ENCODE data around the gene MYMX.
"Not testable (repeated sequence)": the region's sequence is repeated elsewhere in the genome, so short reads cannot be mapped to it uniquely, and the experiment has no call there.

The MYMX gene

GRCh38 chr6:44220913-44221290 lies 4.2 kb downstream of the MYMX start:
- DNase-seq, result no peak

GRCh38 chr6:44221291-44221960 lies 4.7 kb downstream of the MYMX start:
- DNase-seq, result peak; percentile 80

GRCh38 chr6:44221961-44222335 lies 5.2 kb downstream of the MYMX start:
- DNase-seq, result no peak

GRCh38 chr6:44222486-44223318 lies 6.0 kb downstream of the MYMX start:
- DNase-seq, result no peak

GRCh38 chr6:44223319-44224028 lies 6.7 kb downstream of the MYMX start, which contains the start of gene SLC29A1:
TSS of gene SLC29A1 (plus strand) at chr6:44223595. CDS start at chr6:44227314, 3,719 bp downstream.
- DNase-seq, result peak; percentile 45

- no peak for DNase-seq
Measured at GRCh38 chr6:44224029-44224964, 7.6 kb downstream of the MYMX start.

- DNase-seq, result no peak
Measured at GRCh38 chr6:44224965-44225305, 8.2 kb downstream of the MYMX start.

GRCh38 chr6:44225579-44226325 lies 9.0 kb downstream of the MYMX start:
- no peak for DNase-seq

- no peak for DNase-seq
Measured at GRCh38 chr6:44226368-44227147, 9.8 kb downstream of the MYMX start.

- no peak for DNase-seq
Measured at GRCh38 chr6:44227148-44227793, 10.5 kb downstream of the MYMX start.

GRCh38 chr6:44228031-44228430 lies 11.3 kb downstream of the MYMX start:
- no peak for DNase-seq

GRCh38 chr6:44228433-44228832 lies 11.7 kb downstream of the MYMX start:
- no peak for DNase-seq

GRCh38 chr6:44228836-44229235 lies 12.1 kb downstream of the MYMX start:
- DNase-seq, result no peak

- no peak for DNase-seq
Measured at GRCh38 chr6:44229376-44230033, 12.8 kb downstream of the MYMX start.

- no peak for DNase-seq
Measured at GRCh38 chr6:44230034-44230675, 13.4 kb downstream of the MYMX start.

- DNase-seq, result not testable (repeated sequence)
Measured at GRCh38 chr6:44231426-44231825, 14.7 kb downstream of the MYMX start.

- DNase-seq, result no peak
Measured at GRCh38 chr6:44232676-44233566, 16.2 kb downstream of the MYMX start.

- no peak for DNase-seq
Measured at GRCh38 chr6:44233567-44234100, 16.9 kb downstream of the MYMX start.

Measured in NCI-H226 (cell line).